GM10266 (cell line): ENCODE data around the gene CAND1.

ENCODE experiments used
- DNase-seq: peaks from one replicate; pipeline ENCODE4 v3.0.0; 2012; ENCODE audit errors: extremely low spot score
- CTCF ChIP-seq: IDR thresholded peaks from 2 replicates; pipeline ENCODE4 v1.5.1; 2012; ENCODE audit warnings: mild to moderate bottlenecking, low read depth; ENCODE audit not compliant: control insufficient read depth, insufficient read depth; ENCODE audit errors: missing control alignments

The CAND1 gene

GRCh38 chr12:67354322-67354721, 85.2 kb downstream of the CAND1 start:
- TF ChIP-seq CTCF, result no peak
- no peak for DNase-seq

- DNase-seq, result no peak
- no peak for TF ChIP-seq CTCF
These were observed 85.8 kb downstream of the CAND1 start for GRCh38 chr12:67354966-67355365.

GRCh38 chr12:67355428-67356379, 86.5 kb downstream of the CAND1 start:
- DNase-seq, result peak; percentile 32
- TF ChIP-seq CTCF, result peak; percentile 42

- TF ChIP-seq CTCF, result no peak
- no peak for DNase-seq
These were observed 87.2 kb downstream of the CAND1 start for GRCh38 chr12:67356380-67356774.

- no peak for TF ChIP-seq CTCF
- DNase-seq, result no peak
These were observed 88.4 kb downstream of the CAND1 start for GRCh38 chr12:67357376-67358125.

GRCh38 chr12:67358781-67359338, 89.7 kb downstream of the CAND1 start:
- DNase-seq, result no peak
- no peak for TF ChIP-seq CTCF
